H9 (cell line): ENCODE measurements around the gene NCEH1. TPM values are rescaled to one million over a fixed set of nuclear protein-coding genes. Genes with fewer than 3 reads are reported as not detected.

Source experiments
- DNase-seq: peaks from one replicate; pipeline ENCODE4 v3.0.0-alpha.2; 2017
- H2AFZ ChIP-seq: one replicate; pipeline ENCODE4 v1.6.1; 2013; ENCODE audit warnings: mild to moderate bottlenecking, low read length, control low read depth, moderate library complexity
- H2AK5ac ChIP-seq: 2 replicates; pipeline ENCODE4 v1.6.1; 2013; ENCODE audit warnings: low read length, control low read depth, mixed read lengths; ENCODE audit not compliant: insufficient read length
- H2BK120ac ChIP-seq: one replicate; pipeline ENCODE4 v1.6.1; 2013; ENCODE audit warnings: low read depth, mild to moderate bottlenecking, low read length, control low read depth, inconsistent platforms; ENCODE audit not compliant: poor library complexity, severe bottlenecking
- H2BK12ac ChIP-seq: 2 replicates; pipeline ENCODE4 v1.6.1; 2013; ENCODE audit warnings: low read length, control low read depth, mixed read lengths, low read depth; ENCODE audit not compliant: insufficient read length
- H2BK15ac ChIP-seq: 2 replicates; pipeline ENCODE4 v1.6.1; 2013; ENCODE audit warnings: low read depth, low read length, control low read depth
- H2BK20ac ChIP-seq: one replicate; pipeline ENCODE4 v1.6.1; 2013; ENCODE audit warnings: low read depth, mild to moderate bottlenecking, low read length, control low read depth, inconsistent platforms; ENCODE audit not compliant: poor library complexity, severe bottlenecking
- H2BK5ac ChIP-seq: 2 replicates; pipeline ENCODE4 v1.6.1; 2013; ENCODE audit warnings: low read length, control low read depth, mixed read lengths; ENCODE audit not compliant: insufficient read length
- H3K14ac ChIP-seq: 2 replicates; pipeline ENCODE4 v1.6.1; 2013; ENCODE audit warnings: low read length, control low read depth; ENCODE audit not compliant: insufficient read depth
- H3K18ac ChIP-seq: 2 replicates; pipeline ENCODE4 v1.6.1; 2013; ENCODE audit warnings: low read depth, mild to moderate bottlenecking, mixed read lengths, low read length, control low read depth; ENCODE audit not compliant: insufficient read length
- H3K23ac ChIP-seq: 2 replicates; pipeline ENCODE4 v1.6.1; 2013; ENCODE audit warnings: low read length, control low read depth, mixed read lengths, low read depth; ENCODE audit not compliant: insufficient read length
- H3K23me2 ChIP-seq: 2 replicates; pipeline ENCODE4 v1.6.1; 2013; ENCODE audit warnings: low read depth, mild to moderate bottlenecking, mixed read lengths, low read length, control low read depth; ENCODE audit not compliant: insufficient read length, poor library complexity, severe bottlenecking
- H3K27ac ChIP-seq: 2 replicates; pipeline ENCODE4 v1.5.1; 2013; ENCODE audit warnings: low read length, control low read depth, mixed read lengths, low read depth; ENCODE audit not compliant: insufficient read length
- H3K27me3 ChIP-seq: 2 replicates; pipeline ENCODE4 v1.6.1; 2013; ENCODE audit warnings: low read length, control low read depth, inconsistent platforms; ENCODE audit not compliant: insufficient read depth
- H3K4ac ChIP-seq: 2 replicates; pipeline ENCODE4 v1.6.1; 2013; ENCODE audit warnings: low read depth, mild to moderate bottlenecking, control low read depth, inconsistent platforms, low read length, moderate library complexity
- H3K4me1 ChIP-seq: 2 replicates; pipeline ENCODE4 v1.6.1; 2013; ENCODE audit warnings: low read length, control low read depth, inconsistent platforms; ENCODE audit not compliant: insufficient read depth
- H3K4me2 ChIP-seq: 2 replicates; pipeline ENCODE4 v1.6.1; 2013; ENCODE audit warnings: low read length, control low read depth, mixed read lengths; ENCODE audit not compliant: insufficient read length, insufficient read depth
- H3K56ac ChIP-seq: 2 replicates; pipeline ENCODE4 v1.6.1; 2013; ENCODE audit warnings: low read depth, mild to moderate bottlenecking, mixed read lengths, low read length, control low read depth; ENCODE audit not compliant: insufficient read length
- H3K79me1 ChIP-seq: 2 replicates; pipeline ENCODE4 v1.6.1; 2013; ENCODE audit warnings: low read depth, mild to moderate bottlenecking, moderate library complexity, low read length, control low read depth, inconsistent platforms; ENCODE audit not compliant: insufficient read depth, poor library complexity, severe bottlenecking
- H3K79me2 ChIP-seq: 2 replicates; pipeline ENCODE4 v1.6.1; 2013; ENCODE audit warnings: low read length, control low read depth, inconsistent platforms; ENCODE audit not compliant: insufficient read depth
- H3K9ac ChIP-seq: 2 replicates; pipeline ENCODE4 v1.6.1; 2013; ENCODE audit warnings: low read length, control low read depth, mixed read lengths; ENCODE audit not compliant: insufficient read length; ENCODE audit errors: extremely low read depth
- H3K9me3 ChIP-seq: one replicate; pipeline ENCODE4 v1.6.1; 2013; ENCODE audit warnings: low read depth, low read length, inconsistent platforms; ENCODE audit not compliant: control insufficient read depth
- H3T11ph ChIP-seq: one replicate; pipeline ENCODE4 v1.6.1; 2013; ENCODE audit warnings: mild to moderate bottlenecking, low read length, control low read depth, inconsistent platforms
- H4K20me1 ChIP-seq: one replicate; pipeline ENCODE4 v1.6.1; 2013; ENCODE audit not compliant: control insufficient read depth, insufficient read length, insufficient read depth
- H4K5ac ChIP-seq: 2 replicates; pipeline ENCODE4 v1.6.1; 2013; ENCODE audit warnings: low read depth, mild to moderate bottlenecking, mixed read lengths, low read length, control low read depth; ENCODE audit not compliant: insufficient read length
- H4K8ac ChIP-seq: replicated peaks from 2 replicates; pipeline ENCODE4 v1.6.1; 2013; ENCODE audit warnings: low read length, control low read depth, mixed read lengths, low read depth; ENCODE audit not compliant: insufficient read length
- H4K91ac ChIP-seq: 2 replicates; pipeline ENCODE4 v1.6.1; 2013; ENCODE audit warnings: low read depth, mild to moderate bottlenecking, moderate library complexity, mixed read lengths, low read length, control low read depth; ENCODE audit not compliant: insufficient read length
- H3K27ac Mint-ChIP-seq, 3 experiments: 2 replicates in 2 of 3; 3 replicates in 1 of 3; pipeline ENCODE4 v1.8.0; 2020 to 2021; ENCODE audit warnings: mixed read lengths in 3 of 3, mild to moderate bottlenecking in 1 of 3, moderate library complexity in 1 of 3
- H3K27me3 Mint-ChIP-seq: 2 replicates; pipeline ENCODE4 v1.8.0; 2021; ENCODE audit warnings: low read depth, mild to moderate bottlenecking, moderate library complexity, mixed read lengths
- H3K36me3 Mint-ChIP-seq, 3 experiments: 2 replicates in 2 of 3; 3 replicates in 1 of 3; pipeline ENCODE4 v1.8.0; 2020 to 2021; ENCODE audit warnings: low read depth in 3 of 3, mixed read lengths in 3 of 3; ENCODE audit not compliant: insufficient read depth in 1 of 3
- H3K4me1 Mint-ChIP-seq, 2 experiments: 2 replicates each; pipeline ENCODE4 v1.8.0; 2020; ENCODE audit warnings: mixed read lengths in 2 of 2
- H3K4me3 Mint-ChIP-seq, 2 experiments: 2 replicates in 1 of 2; 3 replicates in 1 of 2; pipeline ENCODE4 v1.8.0; 2020 to 2021; ENCODE audit warnings: mild to moderate bottlenecking in 2 of 2, mixed read lengths in 2 of 2, moderate library complexity in 1 of 2
- H3K9me3 Mint-ChIP-seq, 2 experiments: 2 replicates in 1 of 2; 3 replicates in 1 of 2; pipeline ENCODE4 v1.8.0; 2020; ENCODE audit warnings: mild to moderate bottlenecking in 2 of 2, mixed read lengths in 2 of 2, moderate library complexity in 1 of 2
- WGBS: extraction: QIAGEN DNeasy Blood & Tissue Kit; methylation state at CpG from one replicate; pipeline ENCODE4 v1.1.7; 2013; ENCODE audit warnings: missing lambda C conversion rate, low lambda C conversion rate, mixed read lengths; ENCODE audit not compliant: insufficient read length; ENCODE audit errors: extremely low coverage; 5-methylcytosine and 5-hydroxymethylcytosine counted together
- total RNA-seq: library from RNA; stranded (reverse); gene quantifications from 2 replicates; pipeline ENCODE4 v1.2.1, GENCODE V29; 2021
- TF ChIP-seq, protein P1 (sequence below): fragments of 200-600 bp; sonication (generic); conservative IDR thresholded peaks from 3 replicates; pipeline ENCODE4 v1.8.0; 2021; ENCODE audit warnings: antibody characterized with exemption, mild to moderate bottlenecking

NCEH1 gene
- total RNA-seq, 1 experiment from 2014 or later = 2.3 TPM

DNA sequence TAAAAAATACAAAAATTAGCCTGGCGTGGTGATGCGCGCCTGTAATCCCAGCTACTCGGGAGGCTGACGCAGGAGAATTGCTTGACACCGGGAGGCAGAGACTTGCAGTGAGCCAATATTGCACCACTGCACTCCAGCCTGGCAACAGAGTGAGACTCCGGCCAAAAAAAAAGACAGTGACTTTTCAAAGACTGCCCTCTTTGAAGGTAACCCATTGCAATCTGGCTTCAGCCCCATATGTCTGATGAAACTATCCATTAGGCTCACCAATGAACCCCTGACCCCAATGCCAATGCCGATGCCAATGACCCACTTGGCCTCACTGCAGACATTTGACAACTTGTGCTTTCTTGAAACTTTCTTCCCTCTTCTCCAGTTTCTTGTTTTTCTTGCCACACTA, 54.3 kb downstream of the NCEH1 start:
- no peak overlapping the region for H3K9ac ChIP-seq
- no peaks in the 10 kb centered on the region for H3K79me1 ChIP-seq
- H2BK15ac ChIP-seq = no peak overlapping the region
- H3K27ac Mint-ChIP-seq = no peak overlapping the region
- H3K23ac ChIP-seq = no peak overlapping the region
- H3K4me2 ChIP-seq = no peak overlapping the region
- no peaks in the 10 kb centered on the region; a peak in 1 of 5 replicates for H3K9me3 Mint-ChIP-seq
- H3K9me3 ChIP-seq = no peaks in the 10 kb centered on the region
- no peak for DNase-seq
- H3T11ph ChIP-seq = no peak overlapping the region
- no peaks in the 10 kb centered on the region for H3K79me2 ChIP-seq
- H3K4ac ChIP-seq = no peak overlapping the region
- no peak overlapping the region for H2AK5ac ChIP-seq
- H2BK20ac ChIP-seq = no peak overlapping the region
- H2BK120ac ChIP-seq = no peak overlapping the region
- H3K23me2 ChIP-seq = no peaks in the 10 kb centered on the region
- H3K27me3 ChIP-seq = no peaks in the 10 kb centered on the region
- no peak overlapping the region for H2BK12ac ChIP-seq
- TF ChIP-seq, protein P1, sequence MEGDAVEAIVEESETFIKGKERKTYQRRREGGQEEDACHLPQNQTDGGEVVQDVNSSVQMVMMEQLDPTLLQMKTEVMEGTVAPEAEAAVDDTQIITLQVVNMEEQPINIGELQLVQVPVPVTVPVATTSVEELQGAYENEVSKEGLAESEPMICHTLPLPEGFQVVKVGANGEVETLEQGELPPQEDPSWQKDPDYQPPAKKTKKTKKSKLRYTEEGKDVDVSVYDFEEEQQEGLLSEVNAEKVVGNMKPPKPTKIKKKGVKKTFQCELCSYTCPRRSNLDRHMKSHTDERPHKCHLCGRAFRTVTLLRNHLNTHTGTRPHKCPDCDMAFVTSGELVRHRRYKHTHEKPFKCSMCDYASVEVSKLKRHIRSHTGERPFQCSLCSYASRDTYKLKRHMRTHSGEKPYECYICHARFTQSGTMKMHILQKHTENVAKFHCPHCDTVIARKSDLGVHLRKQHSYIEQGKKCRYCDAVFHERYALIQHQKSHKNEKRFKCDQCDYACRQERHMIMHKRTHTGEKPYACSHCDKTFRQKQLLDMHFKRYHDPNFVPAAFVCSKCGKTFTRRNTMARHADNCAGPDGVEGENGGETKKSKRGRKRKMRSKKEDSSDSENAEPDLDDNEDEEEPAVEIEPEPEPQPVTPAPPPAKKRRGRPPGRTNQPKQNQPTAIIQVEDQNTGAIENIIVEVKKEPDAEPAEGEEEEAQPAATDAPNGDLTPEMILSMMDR = no peak
- no peak overlapping the region for H3K14ac ChIP-seq
- no peak overlapping the region for H3K18ac ChIP-seq
- no peak overlapping the region for H4K8ac ChIP-seq
- H3K4me1 ChIP-seq = no peaks in the 10 kb centered on the region
- no peak overlapping the region for H3K27ac ChIP-seq
- H2BK5ac ChIP-seq = no peak overlapping the region
- no peaks in the 10 kb centered on the region for H4K20me1 ChIP-seq
- H4K5ac ChIP-seq = no peak overlapping the region
- no peaks in the 10 kb centered on the region for H3K36me3 Mint-ChIP-seq
- H3K4me1 Mint-ChIP-seq = peaks cover 5 to 6% of the 10 kb centered on the region in 2 experiments
- no peak overlapping the region for H3K4me3 Mint-ChIP-seq
- H3K56ac ChIP-seq = no peak overlapping the region
- no peak overlapping the region for H4K91ac ChIP-seq
- no CpG with 5 or more reads among the region's 8 CpGs for WGBS
- no peak overlapping the region for H2AFZ ChIP-seq
- H3K27me3 Mint-ChIP-seq = no peaks in the 10 kb centered on the region; the same call in 1 of the 2 replicates
